HFF-Myc (cell line): ENCODE results near the gene CDH22.

ENCODE experiments used
- DNase-seq: peaks from one replicate; pipeline ENCODE4 v3.0.0-alpha.2; 2011; ENCODE audit warnings: low read depth; ENCODE audit errors: extremely low read depth
- H3K4me3 ChIP-seq: replicated peaks from 2 replicates; pipeline ENCODE4 v1.5.1; 2011; ENCODE audit warnings: low read depth, mild to moderate bottlenecking, control low read depth, low read length
- TF ChIP-seq, protein P1 (sequence below): IDR thresholded peaks from 2 replicates; pipeline ENCODE4 v1.5.1; 2012; ENCODE audit warnings: mild to moderate bottlenecking, low read depth, low read length, control low read depth; ENCODE audit errors: missing control alignments

The CDH22 gene

DNA sequence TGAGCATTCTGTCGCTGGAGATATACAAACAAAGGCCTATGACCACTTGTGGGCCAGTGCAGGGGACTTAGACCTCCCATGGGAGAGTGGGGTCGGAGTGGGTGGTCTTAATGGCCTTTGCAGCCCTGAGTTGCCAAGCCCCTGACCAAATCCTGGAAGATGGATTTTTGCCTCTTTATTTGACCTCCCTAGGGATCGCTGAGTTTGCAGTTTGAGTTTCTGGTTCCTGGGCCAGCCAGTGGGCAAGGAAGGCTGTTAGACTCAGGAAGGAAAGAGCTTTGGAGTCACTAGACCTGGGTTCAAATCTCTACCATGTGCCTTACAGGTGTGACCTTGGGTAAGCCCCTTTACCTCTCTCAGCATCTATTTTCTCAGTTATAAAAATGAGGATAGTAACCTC lies 96.0 kb downstream of the CDH22 start:
- no peak for DNase-seq

DNA sequence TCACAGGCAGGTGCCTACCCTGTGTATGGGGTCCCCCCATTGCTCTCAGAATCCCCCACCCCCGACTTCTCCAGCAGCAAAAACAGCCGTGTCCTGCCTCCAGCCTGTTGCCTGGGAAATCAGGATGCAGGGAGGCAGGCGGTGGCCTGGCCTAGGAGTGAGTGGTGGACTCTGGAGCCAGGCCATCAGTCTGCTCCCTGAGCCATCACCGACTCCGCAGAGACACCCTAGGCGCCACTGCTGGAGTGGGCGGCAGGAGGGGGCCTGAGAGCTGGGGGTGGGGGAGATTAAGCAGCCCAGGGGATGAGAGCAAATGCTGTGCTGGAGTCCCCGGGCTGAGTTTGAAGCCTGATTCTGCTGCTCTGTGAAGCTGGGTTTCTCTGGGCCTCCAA lies 97.0 kb downstream of the CDH22 start:
- DNase-seq: no peak
- no peak overlapping the region for H3K4me3 ChIP-seq
- TF ChIP-seq, protein P1, sequence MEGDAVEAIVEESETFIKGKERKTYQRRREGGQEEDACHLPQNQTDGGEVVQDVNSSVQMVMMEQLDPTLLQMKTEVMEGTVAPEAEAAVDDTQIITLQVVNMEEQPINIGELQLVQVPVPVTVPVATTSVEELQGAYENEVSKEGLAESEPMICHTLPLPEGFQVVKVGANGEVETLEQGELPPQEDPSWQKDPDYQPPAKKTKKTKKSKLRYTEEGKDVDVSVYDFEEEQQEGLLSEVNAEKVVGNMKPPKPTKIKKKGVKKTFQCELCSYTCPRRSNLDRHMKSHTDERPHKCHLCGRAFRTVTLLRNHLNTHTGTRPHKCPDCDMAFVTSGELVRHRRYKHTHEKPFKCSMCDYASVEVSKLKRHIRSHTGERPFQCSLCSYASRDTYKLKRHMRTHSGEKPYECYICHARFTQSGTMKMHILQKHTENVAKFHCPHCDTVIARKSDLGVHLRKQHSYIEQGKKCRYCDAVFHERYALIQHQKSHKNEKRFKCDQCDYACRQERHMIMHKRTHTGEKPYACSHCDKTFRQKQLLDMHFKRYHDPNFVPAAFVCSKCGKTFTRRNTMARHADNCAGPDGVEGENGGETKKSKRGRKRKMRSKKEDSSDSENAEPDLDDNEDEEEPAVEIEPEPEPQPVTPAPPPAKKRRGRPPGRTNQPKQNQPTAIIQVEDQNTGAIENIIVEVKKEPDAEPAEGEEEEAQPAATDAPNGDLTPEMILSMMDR: no peak

More for the DNA sequence above, 96.0 kb downstream of the CDH22 start:
- H3K4me3 ChIP-seq: no peak overlapping the region
- TF ChIP-seq, protein P1: no peak

DNA sequence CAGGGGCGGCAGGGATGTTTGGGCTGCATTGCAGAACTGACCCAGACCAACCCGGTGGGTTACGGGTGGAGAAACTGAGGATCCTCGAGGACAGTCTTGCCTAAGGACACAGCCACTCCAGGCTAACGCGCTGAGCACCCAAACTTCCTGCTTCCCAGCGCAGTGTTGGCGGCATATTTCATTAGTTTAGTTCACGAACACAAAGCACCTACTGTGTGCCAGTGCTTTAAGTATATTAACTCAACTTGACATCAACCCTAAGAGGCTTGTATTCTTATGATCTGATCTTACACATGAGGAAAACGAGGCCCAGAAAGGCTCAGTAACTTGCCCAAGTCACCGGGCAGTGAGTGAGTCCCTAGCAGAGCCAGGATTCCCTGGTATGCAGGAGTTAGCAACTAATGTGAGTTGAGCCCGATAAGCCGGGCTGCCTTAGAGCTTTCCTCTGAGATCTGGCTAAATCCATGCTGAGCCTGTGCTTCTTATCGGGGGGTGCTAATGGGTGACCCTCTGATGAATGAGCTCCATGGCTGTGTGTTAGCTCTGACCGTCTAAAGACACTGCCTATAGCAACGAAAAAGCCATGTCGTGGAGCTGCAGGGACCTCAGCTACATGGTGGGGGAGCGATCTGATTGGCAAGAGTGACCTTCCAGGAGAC lies 97.5 kb downstream of the CDH22 start:
- TF ChIP-seq, protein P1: no peak
- H3K4me3 ChIP-seq: no peak overlapping the region
- no peak for DNase-seq

DNA sequence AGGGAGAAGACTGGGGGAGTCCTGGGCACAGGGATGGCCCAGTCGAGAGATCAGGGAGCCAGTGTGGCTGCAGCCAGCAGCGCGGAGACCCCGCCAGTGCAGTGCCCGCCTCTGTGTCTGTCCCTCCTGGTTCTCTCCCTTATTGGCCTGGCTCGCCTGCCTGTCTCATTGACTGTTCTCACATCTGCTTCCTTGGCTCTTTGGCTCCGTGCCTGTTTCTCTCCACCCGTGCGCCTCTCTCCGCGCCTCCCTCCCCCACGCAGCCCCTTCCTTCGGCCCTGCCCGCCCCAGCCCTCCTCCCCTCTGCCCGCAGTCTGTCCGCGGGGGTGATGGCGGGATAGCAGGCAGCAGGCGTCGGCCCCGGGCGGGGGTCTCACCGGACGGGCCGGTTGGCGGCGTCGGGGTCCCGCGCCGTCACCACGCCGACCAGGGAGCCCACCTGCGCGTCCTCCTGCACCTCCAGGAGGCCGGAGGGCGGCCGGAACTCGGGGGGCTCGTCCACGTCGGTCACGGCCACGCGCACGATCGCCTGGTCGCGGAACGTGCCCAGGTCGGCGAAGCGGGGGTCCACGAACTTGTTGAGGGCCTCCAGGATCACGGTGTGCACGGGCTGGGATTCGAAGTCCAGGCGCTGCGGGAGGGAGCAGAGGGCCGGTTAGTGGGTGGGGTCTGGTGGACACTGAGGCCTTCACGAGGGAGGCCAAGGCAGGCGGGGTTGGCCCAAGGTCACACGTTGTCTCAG lies 98.2 kb downstream of the CDH22 start:
- H3K4me3 ChIP-seq: no peak overlapping the region
- TF ChIP-seq, protein P1: no peak
- DNase-seq: no peak

DNA sequence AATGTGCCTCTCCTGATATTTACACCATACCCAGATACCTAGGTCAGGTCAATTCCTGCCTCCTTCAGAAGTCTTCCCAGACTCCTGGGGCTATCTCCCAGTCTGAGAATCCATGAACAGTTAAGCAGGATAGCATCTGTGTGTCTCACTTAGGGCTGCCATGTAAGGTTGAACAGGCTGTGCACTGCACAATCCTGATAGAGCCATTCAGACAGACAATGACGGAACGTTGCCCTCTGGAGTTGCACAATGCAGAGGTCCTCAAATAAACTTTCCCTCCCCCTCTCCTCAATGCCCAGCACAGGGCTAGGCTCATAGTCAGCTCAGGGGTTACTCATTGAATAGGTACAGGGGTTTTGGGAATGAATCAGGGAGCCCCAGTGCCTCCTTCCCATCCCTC lies 100.5 kb downstream of the CDH22 start:
- no peak overlapping the region for H3K4me3 ChIP-seq
- no peak for DNase-seq
- TF ChIP-seq, protein P1: no peak

DNA sequence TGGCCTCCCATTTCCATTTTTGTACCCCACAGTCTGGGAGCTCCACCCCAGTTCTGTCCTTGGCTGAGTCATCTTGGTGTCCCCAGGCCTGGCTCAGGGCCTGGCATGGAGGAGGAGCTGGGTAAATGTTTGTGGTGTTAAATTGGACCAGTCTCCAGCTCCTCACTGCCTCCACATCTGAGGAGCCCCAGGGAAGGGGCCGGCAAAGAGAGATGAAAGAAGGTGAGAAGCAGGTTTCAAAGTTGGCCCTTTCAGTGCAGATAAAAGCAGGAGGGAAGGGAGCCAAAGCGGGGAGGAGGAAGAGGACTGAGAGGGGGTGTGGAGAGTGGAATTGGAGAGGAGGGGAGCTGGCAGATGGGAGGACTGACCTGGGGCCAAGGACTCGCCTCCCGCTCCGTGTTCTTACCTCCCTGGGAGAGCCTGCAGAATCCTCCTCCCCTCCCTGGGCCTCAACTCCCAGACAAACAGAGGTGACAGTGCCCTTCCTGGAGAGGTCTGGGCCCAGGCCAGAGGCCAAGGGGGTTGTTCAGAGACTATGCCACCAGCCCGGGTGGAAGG lies 101.2 kb downstream of the CDH22 start:
- TF ChIP-seq, protein P1: no peak
- DNase-seq: no peak

More for the DNA sequence above, 101.2 kb downstream of the CDH22 start:
- H3K4me3 ChIP-seq: no peak overlapping the region
